Stimulated activated CD4-positive, alpha-beta T cell treated with anti-CD3 and anti-CD28 coated beads, Interleukin-1b, Interleukin-23, amount 100 ng/mL, for 48 hours (primary cell): ENCODE results near the gene SMPD4.
"Not testable (repeated sequence)": the region's sequence is repeated elsewhere in the genome, so short reads cannot be mapped to it uniquely, and the experiment has no call there.

Source experiments
- DNase-seq: peaks from one replicate; pipeline ENCODE4 v3.0.0-alpha.2; 2020

Gene SMPD4, protein sequence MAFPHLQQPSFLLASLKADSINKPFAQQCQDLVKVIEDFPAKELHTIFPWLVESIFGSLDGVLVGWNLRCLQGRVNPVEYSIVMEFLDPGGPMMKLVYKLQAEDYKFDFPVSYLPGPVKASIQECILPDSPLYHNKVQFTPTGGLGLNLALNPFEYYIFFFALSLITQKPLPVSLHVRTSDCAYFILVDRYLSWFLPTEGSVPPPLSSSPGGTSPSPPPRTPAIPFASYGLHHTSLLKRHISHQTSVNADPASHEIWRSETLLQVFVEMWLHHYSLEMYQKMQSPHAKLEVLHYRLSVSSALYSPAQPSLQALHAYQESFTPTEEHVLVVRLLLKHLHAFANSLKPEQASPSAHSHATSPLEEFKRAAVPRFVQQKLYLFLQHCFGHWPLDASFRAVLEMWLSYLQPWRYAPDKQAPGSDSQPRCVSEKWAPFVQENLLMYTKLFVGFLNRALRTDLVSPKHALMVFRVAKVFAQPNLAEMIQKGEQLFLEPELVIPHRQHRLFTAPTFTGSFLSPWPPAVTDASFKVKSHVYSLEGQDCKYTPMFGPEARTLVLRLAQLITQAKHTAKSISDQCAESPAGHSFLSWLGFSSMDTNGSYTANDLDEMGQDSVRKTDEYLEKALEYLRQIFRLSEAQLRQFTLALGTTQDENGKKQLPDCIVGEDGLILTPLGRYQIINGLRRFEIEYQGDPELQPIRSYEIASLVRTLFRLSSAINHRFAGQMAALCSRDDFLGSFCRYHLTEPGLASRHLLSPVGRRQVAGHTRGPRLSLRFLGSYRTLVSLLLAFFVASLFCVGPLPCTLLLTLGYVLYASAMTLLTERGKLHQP

DNA sequence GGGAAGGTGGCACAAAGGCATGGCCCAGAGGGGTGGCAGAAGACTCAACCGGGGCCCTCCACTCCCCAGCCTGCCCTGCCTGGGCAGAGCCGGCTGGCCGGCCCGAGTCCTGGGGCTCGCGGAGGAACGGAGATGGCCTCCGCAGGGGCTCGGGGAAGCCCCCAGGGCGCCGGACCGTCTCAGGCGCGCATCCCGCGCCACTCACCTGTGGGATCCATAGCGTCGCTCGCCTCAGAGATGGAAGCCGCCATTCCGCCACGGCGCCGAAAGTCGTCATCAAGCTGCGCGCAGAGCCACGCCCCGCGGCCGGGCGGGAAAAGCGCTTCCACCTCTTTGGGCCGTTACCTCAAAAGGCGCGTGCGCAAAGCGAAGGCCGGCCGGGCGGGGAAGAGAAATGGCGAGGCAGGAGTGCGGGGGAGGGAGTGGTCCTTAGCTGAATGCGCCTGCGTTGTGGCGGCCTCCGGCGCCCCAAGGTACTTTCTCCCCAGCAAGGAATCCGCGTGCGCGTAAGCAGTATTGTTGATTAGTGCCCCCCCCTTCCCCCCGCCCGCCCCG, at the start of gene SMPD4:
Gene SMPD4, minus strand, starts transcription at position 278 of the 555 bp plus-strand sequence. CDS start 5,010 bp downstream, outside the sequence.
- DNase-seq, result peak; percentile 97

DNA sequence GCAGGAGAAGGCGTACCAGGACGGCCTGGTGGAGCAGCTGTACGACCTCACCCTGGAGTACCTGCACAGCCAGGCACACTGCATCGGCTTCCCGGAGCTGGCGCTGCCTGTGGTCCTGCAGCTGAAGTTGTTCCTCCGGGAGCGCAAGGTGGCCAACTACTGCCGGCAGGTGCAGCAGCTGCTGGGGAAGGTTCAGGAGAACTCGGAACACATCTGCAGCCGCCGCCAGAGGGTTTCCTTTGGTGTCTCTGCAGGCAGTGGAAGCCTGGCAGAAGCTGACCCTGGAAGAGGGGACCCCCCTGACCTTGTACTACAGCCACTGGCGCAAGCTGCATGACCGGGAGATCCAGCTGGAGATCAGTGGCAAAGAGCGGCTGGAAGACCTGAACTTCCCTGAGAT, 49.5 kb upstream of the SMPD4 start:
- DNase-seq, result not testable (repeated sequence)

DNA sequence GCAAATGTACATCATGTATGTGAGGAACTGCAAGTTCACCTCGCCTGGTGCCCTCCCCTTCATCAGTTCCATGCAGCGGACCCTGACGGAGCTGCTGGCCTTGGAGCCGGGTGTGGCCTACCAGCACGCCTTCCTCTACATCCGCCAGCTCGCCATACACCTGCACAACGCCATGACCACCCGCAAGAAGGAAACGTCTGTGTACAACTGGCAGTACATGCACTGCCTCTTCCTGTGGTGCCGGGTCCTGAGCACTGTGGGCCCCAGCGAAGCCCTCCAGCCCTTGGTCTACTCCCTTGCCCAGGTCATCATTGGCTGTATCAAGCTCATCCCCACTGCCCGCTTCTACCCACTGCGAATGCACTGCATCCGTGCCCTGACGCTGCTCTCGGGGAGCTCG, 49.0 kb upstream of the SMPD4 start:
- DNase-seq, result not testable (repeated sequence)

DNA sequence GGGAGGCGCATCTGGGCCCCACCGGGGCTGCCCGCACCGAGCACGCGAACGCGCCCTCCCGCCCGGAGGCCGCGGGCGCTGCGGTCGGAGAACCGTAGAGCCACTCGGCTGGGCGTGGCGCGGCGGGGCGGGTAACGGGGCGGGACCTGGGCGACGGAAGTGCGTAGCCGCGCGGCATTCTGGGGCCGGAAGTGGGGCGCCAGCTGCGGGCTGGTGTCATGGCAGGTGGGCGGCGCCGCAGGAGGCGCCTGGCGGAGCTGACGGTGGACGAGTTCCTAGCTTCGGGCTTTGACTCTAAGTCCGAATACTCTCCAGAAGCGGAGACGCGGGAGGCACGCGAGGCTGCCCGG, 47.7 kb upstream of the SMPD4 start:
- DNase-seq, result peak; percentile 23

DNA sequence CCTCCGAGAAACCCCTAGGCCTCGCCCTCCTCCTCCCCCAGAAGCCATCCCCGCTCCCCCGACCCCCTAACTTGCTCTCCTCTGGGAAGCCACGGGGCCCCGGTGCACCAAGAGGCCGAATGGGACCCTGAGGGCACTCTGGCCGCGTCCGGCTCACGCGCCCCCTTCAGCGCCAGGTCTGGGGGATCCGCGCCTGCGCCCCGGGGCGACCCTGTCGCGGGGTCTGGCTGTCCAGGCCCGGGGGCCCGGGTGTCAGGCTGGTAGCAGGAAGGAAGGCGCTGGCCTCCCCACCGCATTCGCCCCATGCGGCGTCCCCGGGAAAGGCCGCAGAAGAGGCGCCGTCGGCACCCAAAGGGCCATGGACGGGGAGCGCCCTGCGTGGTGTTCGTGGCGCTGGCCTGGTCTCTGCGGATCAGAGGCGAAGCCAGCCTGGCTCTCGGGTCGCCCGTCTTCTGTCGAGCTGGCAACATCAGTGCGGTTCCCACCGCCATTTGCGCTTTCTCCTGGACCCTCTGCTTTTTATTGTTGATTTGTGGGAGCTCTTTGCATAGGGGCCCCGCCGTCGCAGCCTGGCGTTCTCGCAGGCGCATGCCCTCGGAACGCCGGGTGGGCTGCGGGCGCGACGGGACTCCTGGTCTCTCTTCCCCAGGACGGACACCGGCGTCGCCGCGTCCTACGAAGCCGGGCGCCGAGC, 47.2 kb upstream of the SMPD4 start:
- not testable (repeated sequence) for DNase-seq

DNA sequence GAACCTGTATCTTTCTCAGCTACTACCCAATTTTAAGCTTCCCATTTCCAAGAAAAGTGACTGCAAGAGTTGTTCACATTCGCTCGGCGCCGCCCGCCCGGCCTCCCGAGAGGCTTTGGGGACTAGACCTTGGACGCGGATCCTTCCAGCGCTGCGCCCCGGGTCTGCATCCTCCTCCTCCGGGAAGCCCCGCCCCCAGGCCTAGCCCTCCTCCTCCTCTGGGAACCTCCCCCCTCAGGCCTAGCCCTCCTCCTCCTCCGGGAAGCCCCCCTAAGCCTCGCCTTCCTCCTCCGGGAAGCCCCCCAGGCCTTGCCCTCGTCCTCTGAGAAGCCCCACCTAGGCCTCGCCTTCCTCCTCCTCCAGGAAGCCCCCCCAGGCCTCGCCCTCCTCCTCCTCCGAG, 46.6 kb upstream of the SMPD4 start:
- DNase-seq, result not testable (repeated sequence)

DNA sequence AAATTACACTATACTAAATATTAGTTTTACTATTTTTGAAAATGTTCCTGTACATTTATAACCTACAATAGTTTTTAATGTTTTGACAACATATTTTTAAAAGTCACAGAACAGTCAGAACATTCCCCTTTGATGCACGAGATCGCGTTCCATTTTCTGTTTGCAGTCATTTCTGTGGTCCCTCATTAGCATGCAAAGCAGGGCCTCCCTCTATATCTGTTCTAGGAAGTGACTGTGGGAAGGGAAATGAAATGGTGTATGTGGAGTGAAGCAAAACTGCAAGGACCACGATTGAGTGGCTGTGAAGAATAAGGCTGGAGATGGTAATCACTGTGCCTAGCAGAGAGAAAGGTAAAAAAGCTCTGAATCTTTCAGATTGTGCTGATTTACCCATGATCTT, 41.1 kb upstream of the SMPD4 start:
- DNase-seq, result not testable (repeated sequence)

DNA sequence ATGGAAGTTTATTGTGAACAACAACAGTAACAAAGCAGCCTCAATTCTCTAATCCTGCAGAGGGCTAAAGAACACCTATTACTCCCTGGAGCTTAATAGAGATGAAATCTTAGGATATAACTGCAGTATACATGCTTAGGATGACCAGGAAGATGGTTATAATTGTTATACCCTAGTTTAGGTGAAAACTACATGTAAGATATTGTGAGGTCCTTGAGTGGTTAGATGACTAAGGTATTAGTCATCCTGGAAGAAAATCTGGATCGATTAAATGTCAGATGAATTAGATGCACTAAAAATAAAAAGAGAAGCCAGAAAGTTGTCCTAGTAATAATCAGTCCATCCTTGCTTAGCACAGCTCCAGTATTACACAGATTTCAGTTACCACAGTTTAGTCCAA, 39.1 kb upstream of the SMPD4 start:
- not testable (repeated sequence) for DNase-seq

DNA sequence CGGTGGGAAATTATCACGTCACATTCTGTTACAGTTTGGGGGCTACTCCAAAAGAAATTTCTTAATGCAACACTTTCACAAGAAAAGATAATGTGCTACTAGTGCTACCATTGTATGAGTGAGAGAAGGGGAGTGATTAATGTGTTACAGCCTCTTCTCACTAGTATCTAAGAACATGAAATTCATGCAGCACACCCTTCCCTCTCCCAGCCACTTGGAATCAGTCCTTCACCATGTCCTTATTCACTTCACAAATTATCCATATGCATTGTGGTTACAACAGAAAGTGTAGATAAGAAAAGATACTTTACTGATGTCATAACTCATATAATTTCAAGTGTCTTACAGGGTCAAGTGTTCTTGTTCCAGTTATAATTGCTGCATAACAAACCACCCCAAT, 37.7 kb upstream of the SMPD4 start:
- not testable (repeated sequence) for DNase-seq

DNA sequence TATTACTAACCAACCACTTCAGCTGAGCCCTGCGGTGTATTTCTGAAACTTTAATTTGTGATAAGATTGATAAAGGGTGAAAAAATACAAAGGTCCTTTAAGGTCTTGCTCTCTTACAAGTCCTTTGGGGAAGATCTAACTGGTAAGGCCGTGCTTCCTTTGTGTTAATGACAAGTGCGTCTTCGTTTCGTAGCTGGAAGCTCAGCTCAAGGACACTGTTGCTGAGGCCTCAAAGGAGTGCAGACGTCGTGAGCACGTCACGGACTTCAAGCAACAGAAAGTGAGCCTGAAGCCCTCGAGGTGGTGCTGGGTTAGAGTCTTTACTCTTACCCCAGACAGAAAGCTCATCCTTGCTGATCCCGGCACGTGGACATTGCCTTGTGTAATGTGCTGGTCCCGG, 25.6 kb upstream of the SMPD4 start:
- DNase-seq, result not testable (repeated sequence)

DNA sequence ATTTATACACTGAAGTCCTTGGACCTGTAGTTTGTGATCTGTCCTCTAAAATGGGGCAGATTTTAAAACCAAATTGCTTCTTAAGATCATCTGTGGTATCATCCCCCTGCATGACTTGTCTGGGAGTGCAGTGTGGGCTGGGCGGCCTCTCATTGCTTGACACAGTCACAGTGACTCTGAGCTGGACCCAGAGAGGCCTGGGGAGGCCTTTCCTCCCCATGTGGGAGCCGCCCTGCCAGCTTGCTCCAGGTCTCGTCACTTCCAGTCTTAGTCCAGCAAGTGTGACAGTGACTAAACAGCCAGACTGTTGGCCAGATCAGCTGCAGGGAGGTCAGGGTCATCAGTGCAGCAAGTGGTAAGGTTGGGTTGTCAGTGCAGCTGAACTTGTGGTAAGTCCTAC, 21.7 kb upstream of the SMPD4 start:
- DNase-seq, result not testable (repeated sequence)

DNA sequence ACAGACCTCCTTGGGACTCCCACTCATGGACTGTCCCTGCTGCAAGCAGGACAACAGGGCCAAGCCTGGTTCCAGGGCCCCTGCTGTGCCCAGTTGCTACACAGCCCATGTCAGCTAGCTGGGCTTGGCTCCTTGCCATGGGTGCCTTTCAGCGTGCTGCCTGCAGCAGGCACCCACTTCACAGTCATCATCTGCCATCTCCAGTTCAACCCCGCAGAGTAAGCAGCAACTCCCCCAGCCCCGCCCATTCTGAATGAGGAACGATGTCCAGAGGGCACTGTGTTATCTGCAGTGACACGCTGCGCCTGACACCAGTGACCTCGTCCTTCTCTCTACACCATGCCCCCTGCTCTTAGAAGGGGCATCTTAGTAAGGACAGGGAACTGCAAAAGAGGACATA, 21.1 kb upstream of the SMPD4 start:
- DNase-seq, result not testable (repeated sequence)

DNA sequence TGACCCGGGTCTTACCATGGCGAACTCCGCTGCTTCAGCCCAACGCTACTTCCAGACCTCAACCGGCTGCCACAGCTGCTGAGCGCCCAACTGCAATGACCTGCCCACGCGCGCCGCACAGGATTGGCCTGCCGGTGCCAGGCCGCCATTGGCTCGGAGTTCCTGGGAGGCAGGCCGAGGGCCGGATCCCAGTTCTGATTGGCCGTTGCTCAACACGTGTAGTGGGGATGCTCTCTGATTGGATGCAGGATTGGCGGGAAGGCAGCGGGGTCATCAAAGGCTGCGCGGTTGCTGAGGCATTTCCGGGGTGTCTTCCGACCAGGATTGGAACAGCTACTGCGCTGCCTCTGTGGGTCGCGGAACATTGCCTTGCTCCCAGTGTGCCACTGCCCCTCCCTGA, 16.9 kb upstream of the SMPD4 start, which contains the start of gene TUBA3E:
Gene TUBA3E, minus strand, starts transcription at position 97 of the 400 bp plus-strand sequence. Its CDS starts 79 bp downstream, at position 18.
- no peak for DNase-seq

DNA sequence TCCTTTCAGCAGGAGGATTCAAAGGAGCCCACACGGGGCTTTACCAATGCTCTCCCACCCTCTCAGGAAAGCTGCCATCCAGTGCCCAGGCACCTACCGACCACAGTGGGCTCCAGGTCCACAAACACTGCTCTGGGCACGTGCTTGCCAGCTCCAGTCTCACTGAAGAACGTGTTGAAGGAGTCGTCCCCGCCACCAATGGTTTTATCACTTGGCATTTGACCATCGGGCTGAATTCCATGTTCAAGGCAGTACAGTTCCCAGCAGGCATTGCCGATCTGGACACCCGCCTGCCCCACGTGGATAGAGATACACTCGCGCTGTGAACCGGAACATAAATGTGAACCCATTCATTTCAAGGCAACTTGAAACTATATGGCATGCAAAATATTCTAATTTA, 14.7 kb upstream of the SMPD4 start:
- DNase-seq, result not testable (repeated sequence)

DNA sequence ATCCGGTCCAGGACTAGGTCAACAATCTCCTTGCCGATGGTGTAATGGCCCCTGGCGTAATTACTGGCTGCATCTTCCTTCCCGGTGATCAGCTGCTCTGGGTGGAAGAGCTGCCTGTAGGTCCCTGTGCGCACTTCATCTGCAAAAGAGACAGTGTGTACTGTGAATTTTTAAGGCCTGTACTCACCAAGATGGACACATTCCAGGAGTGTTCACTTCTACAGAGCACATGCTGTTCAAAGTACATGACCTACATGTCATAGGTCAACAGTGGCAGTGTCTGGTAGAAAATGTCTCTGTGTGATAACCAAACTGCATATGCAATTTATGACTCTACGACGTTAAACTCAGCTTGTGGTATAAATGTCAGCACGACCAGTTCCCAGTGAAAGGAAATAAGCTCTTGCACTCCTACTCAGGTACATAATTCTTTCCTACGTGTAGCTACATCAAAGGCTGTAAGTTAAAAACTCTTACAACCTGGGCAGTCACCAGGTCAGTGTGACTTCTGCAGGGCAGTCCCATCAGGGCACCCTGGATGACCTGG, 13.8 kb upstream of the SMPD4 start:
- DNase-seq, result not testable (repeated sequence)

DNA sequence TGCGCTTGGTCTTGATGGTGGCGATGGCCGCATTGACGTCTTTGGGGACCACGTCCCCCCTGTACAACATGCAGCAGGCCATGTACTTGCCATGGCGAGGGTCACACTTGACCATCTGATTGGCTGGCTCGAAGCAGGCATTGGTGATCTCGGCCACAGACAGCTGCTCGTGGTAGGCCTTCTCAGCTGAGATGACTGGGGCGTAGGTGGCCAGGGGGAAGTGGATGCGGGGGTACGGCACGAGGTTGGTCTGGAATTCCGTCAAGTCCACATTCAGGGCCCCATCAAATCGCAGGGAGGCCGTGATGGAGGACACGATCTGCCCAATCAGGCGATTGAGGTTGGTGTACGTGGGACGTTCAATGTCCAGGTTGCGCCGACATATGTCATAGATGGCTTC, 12.4 kb upstream of the SMPD4 start:
- DNase-seq, result not testable (repeated sequence)

DNA sequence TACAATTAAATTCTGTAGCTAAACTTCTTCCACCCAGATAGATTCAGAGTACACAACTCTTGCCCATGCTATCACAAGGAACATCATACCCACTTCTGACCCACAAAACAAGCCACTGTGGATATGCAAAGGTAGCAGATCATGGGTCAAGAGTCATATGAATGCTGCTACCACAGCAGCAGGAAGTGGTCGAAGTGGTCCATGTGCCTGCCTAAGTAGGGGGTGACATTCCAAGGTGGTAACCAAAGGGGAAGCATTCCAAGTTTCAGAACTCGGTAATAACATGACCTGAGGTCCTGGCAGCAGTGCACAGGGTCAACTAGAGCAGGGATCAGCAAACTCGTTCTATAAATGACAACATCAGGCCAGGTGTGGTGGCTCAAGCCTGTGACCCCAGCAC, 11.0 kb upstream of the SMPD4 start:
- not testable (repeated sequence) for DNase-seq

DNA sequence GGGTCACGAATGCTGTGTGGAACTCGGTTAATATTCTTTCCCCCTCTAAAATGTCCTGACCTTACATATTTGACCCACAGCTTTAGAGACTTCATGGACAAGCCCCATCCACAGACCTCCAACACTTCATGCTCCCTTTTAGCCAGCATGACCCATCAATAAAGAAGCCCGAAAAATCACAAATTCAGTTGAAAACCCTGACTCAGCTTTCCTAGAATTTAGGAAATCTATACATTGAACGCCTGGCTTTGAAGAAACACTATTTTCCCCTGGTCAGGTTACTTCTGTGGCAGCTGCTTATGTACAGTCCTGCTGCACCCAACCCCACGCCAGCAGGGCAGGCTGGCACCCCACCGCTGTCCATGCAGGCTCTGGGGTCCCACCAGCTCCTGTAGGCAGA, 9.9 kb upstream of the SMPD4 start:
- DNase-seq, result not testable (repeated sequence)

DNA sequence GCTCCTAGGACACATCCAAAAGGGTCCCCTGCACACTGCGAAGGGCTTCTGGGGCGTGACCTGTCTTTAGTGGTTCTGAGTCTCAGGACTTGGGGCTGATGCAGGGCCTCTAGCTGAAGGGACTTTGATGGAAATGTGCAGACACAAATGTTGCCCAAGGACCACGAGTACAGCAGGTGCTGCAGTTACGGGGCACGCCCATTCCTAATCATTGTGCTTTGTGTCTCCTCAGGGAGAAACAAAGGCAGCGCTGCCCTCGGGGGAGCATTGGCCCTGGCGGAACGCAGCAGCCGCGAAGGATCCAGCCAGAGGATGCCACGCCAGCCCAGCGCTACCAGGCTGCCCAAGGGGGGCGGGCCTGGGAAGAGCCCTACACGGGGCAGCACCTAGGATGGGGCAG, 8.8 kb upstream of the SMPD4 start:
- DNase-seq, result no peak

DNA sequence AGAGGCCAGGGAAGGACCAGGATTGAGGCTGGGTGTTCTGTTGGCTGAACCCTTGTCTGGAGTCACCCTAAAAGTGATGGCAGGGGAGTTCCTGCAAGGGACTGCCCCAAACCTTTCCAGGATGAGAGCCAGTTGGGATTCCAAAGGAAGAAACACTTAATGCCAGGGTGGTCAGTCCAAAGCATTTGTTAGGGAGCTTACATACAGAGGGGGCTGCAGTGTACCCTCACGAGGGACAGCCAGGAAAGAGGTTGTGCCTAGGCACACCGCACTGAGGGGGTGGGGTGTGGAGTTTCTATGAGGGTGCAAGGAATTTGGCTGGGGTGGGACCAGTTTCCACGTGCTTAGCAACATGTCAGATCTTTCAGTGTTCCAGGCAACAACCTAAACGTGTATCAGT, 7.6 kb upstream of the SMPD4 start:
- not testable (repeated sequence) for DNase-seq

DNA sequence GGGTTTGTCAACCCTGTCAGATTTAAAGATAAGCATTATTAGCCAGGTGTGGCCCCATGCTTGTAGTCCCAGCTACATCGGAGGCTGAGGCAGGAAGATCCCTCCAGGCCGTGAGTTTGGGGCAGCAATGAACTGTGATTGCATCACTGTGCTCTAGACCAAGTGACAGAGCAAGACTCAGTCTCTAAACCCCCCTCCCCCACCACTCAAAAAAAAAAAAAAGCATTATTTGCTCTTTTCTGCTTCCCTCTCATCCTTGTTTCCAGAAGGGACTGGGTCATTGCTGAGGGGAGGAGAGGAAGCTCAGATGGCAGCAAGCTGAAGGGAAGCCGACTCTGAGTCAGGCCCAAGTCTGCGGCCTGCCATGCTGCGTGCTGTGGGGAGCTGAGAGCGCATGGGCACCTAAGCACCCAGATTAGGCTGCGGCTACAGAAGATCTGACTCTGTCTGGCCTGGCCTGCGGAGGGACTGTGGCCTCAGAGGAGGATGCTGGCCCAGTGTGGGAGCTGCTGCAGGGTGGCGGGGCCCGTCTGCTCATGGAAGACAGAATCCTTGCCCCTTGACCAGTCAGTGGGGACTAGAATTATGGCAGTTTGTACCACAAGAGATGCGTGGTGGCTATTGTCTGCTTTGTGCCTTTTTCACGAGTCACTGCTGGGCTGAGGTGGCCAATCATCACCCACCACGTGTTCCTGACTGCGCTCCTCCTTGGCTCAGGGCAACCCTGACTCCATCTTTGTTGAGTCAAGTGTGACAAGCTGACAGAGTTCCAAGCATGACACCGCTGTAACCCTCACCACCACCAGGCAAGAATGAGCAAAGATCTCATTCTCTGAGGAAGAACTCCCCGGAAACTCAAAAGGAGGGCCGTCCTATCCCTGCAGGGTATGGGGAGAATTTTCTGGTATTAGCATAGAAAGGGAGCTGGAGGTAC, 6.7 kb upstream of the SMPD4 start:
- DNase-seq, result not testable (repeated sequence)
